Endothelial cell of umbilical vein (primary cell): Measurements from ENCODE around the gene RND1. TPM values are rescaled to one million over a fixed set of nuclear protein-coding genes. Genes with fewer than 3 reads are reported as not detected.

Experiments used
- BruUV-seq: library from RNA; stranded (reverse); fragments of 400-500 nt; replicated peaks from 2 replicates; lab custom pipeline; 2021; lab: Mats Ljungman, UMichigan
- CTCF ChIA-PET: fragments of 300-600, 350-600 bp; sonication (Branson Sonifier 250); formaldehyde crosslinking; loops from one replicate; lab custom pipeline; 2021; ENCODE audit warnings: antibody characterized with exemption, inconsistent platforms; lab: Charles Lee
- POLR2A ChIA-PET: fragments of 300-600, 350-600 bp; sonication (Branson Sonifier 250); formaldehyde crosslinking; loops from one replicate; lab custom pipeline; 2021; ENCODE audit warnings: antibody characterized with exemption, inconsistent platforms; lab: Charles Lee
- DNase-seq: peaks from one replicate; pipeline ENCODE4 v3.0.0-alpha.2; 2011; ENCODE audit warnings: low read depth, low spot score
- FAIRE-seq: peaks from 2 replicates; lab custom pipeline; 2011; peaks lifted over from hg19 to GRCh38; lab: Jason Lieb, UNC
- H2AFZ ChIP-seq: 2 replicates; pipeline ENCODE4 v1.6.0; 2012; ENCODE audit warnings: low read depth, low read length, control low read depth, inconsistent platforms
- H3K27ac ChIP-seq: 2 replicates; pipeline ENCODE4 v1.5.1; 2011; ENCODE audit warnings: low read depth, mild to moderate bottlenecking, control low read depth, low read length, moderate library complexity; ENCODE audit not compliant: insufficient read depth
- H3K27me3 ChIP-seq, 2 experiments: 2 replicates each; pipeline versions ENCODE4 v1.6.0 to v1.6.1; 2011; ENCODE audit warnings: low read length in 2 of 2, mixed read lengths in 1 of 2; ENCODE audit not compliant: control insufficient read depth in 2 of 2, insufficient read depth in 2 of 2
- H3K36me3 ChIP-seq, 2 experiments: 2 replicates in 1 of 2; 3 replicates in 1 of 2; pipeline ENCODE4 v1.5.1; 2011; ENCODE audit warnings: low read length in 2 of 2, mild to moderate bottlenecking in 1 of 2, moderate library complexity in 1 of 2; ENCODE audit not compliant: control insufficient read depth in 2 of 2, insufficient read depth in 2 of 2; ENCODE audit errors: extremely low read depth in 1 of 2
- H3K4me1 ChIP-seq: 3 replicates; pipeline ENCODE4 v1.5.1; 2011; ENCODE audit warnings: mild to moderate bottlenecking, low read length; ENCODE audit not compliant: control insufficient read depth, insufficient read depth; ENCODE audit errors: extremely low read depth
- H3K4me2 ChIP-seq: 2 replicates; pipeline ENCODE4 v1.6.1; 2011; ENCODE audit warnings: low read length, control low read depth, mixed read lengths; ENCODE audit not compliant: insufficient read depth
- H3K4me3 ChIP-seq, 3 experiments: fragments of 200-600 bp in 1 of 3; sonication (generic), shearing (Covaris generic) in 1 of 3; replicated peaks in 1 of 3; 2 replicates each; pipeline ENCODE4 v1.5.1; 2011 to 2016; ENCODE audit warnings: control low read depth in 3 of 3, low read length in 3 of 3, mild to moderate bottlenecking in 2 of 3, inconsistent platforms in 1 of 3, low read depth in 1 of 3, moderate library complexity in 1 of 3; ENCODE audit not compliant: insufficient read depth in 1 of 3
- H3K79me2 ChIP-seq: 2 replicates; pipeline ENCODE4 v1.6.0; 2012; ENCODE audit warnings: low read length, inconsistent platforms; ENCODE audit not compliant: control insufficient read depth, insufficient read depth
- H3K9ac ChIP-seq: replicated peaks from 2 replicates; pipeline ENCODE3; 2011; ENCODE audit warnings: low read length, control low read depth; ENCODE audit not compliant: insufficient read depth; ENCODE audit errors: extremely low read depth
- H3K9me1 ChIP-seq: replicated peaks from 3 replicates; pipeline ENCODE4 v1.6.0; 2011; ENCODE audit warnings: mild to moderate bottlenecking, low read length; ENCODE audit not compliant: control insufficient read depth, insufficient read depth; ENCODE audit errors: extremely low read depth
- H3K9me3 ChIP-seq: replicated peaks from 2 replicates; pipeline ENCODE4 v1.5.1; 2012; ENCODE audit warnings: low read length, inconsistent platforms; ENCODE audit not compliant: control insufficient read depth, insufficient read depth
- H4K20me1 ChIP-seq: replicated peaks from 2 replicates; pipeline ENCODE3; 2011; ENCODE audit warnings: mild to moderate bottlenecking, low read length; ENCODE audit not compliant: control insufficient read depth, insufficient read depth; ENCODE audit errors: extremely low read depth
- GATA2 ChIP-seq: IDR thresholded peaks from 2 replicates; pipeline ENCODE4 v1.7.0; 2011; ENCODE audit warnings: low read depth, mild to moderate bottlenecking, moderate library complexity, mixed read lengths, low read length; ENCODE audit not compliant: insufficient read length, insufficient read depth
- POLR2A ChIP-seq: IDR thresholded peaks from 2 replicates; pipeline ENCODE4 v1.6.1; 2012; ENCODE audit warnings: low read depth, mild to moderate bottlenecking, control low read depth, low read length
- POLR2AphosphoS5 ChIP-seq: IDR thresholded peaks from 2 replicates; pipeline ENCODE4 v1.6.1; 2012; ENCODE audit warnings: low read depth, mild to moderate bottlenecking, control low read depth, low read length, moderate library complexity; ENCODE audit not compliant: insufficient read depth
- dilution Hi-C: fragments of 300-500 bp; cut with MboI; formaldehyde crosslinking; loops from one replicate; pipeline ENCODE4 v1.15.0; 2019; ENCODE audit warnings: low sequenced_read_pairs; ENCODE audit not compliant: extremely low pct_ligation_motif_present
- intact Hi-C: fragments of 100-400 bp; cut with micrococcal nuclease; formaldehyde crosslinking; loops from one replicate; pipeline ENCODE4 v1.10.0; 2022
- polyA plus RNA-seq, 4 experiments: library from polyadenylated mRNA; depleted of rRNA in 3 of 4; stranded (reverse) in 3 of 4; unstranded in 1 of 4; fragments of >200 nt; gene quantifications; 2 replicates each; pipeline versions ENCODE4 v1.2.1 to v1.2.3, GENCODE V29; 2011 to 2012; ENCODE audit warnings: missing spikeins in 1 of 4
- total RNA-seq: library from RNA; stranded (reverse); gene quantifications from 2 replicates; pipeline ENCODE4 v1.2.3, GENCODE V29; 2021
- TF ChIP-seq, protein P1 (sequence below): IDR thresholded peaks from 2 replicates; pipeline ENCODE4 v1.6.1; 2011; ENCODE audit not compliant: insufficient read depth, insufficient read length

The RND1 gene
- total and polyA plus RNA-seq, 2 donors (not counting 3 experiments of a cell fraction or from before 2014, with no cell fraction given): 4.0 to 9.9 TPM

DNA sequence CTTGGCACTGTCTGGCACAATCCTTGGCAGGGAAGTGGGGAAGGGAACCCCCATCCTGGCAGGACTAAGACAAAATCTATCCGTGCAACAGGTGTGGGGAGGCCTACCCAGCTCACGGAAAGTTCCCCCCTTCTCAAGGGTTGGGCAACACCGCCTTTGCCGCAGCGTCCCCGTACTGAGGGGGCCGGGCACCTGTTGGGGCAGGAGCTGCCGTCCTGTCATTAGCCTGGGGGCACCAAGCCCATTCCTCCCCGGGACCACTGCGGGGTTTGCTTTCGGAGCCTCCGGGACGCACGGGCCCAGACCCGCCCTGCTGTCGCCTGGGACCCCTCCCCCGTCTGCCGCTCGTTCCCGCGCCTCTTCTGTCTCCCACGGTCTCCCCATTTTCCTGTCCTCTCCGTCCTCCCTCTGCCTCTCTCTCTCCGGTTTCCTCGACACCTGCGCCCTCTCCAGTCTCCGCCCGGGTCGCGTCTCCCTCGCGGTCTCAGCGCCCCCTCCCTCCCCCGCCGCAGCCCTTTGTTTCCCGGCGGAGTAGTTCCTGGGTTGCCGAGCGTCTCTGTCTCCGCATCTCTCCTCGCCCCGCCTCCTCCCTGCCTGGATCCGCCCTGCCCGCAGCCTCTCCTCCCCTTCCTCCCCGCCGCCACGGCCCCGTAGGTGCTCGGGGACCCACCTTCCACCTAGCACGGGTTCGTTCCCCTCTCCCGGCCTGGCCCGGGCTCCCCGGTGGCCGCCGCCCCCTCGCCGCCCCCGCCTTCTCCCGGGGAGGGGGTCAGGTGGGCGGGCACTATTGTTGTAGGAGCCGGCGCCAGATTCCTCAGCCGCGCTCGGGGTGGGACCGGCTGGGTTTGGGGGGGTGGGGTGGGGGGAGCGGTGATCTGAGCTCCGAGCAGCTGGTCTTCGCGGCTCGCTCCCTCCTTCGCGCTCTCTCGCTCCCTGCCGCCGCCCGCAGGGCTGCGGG, 47.5 kb downstream of the RND1 start, which contains the start of gene CACNB3:
Gene CACNB3 (plus strand): TSS at position 624 of the 958 bp plus-strand sequence. CDS start 434 bp downstream, outside the sequence.
- Histone ChIP-seq H3K4me2 (peak within 1 kb of the TSS; percentile 49), H3K9ac (peak within 1 kb of the TSS; percentile 44), H3K27ac (no peak within 1 kb of the TSS), H3K36me3 (no peaks in the 10 kb centered on the region), H3K4me3 (peak within 1 kb of the TSS; percentile 49 to 77 (median 58)), H3K79me2 (no peaks in the 10 kb centered on the region), H3K9me3 (no peaks in the 10 kb centered on the region), H4K20me1 (no peaks in the 10 kb centered on the region), H3K27me3 (no peaks in the 10 kb centered on the region), H2AFZ (peak within 1 kb of the TSS; percentile 67), H3K4me1 (peaks cover 20% of the 10 kb centered on the region), H3K9me1 (no peaks in the 10 kb centered on the region)
- POLR2A ChIA-PET: no interaction called here
- DNase-seq: peak; percentile 68
- intact Hi-C loops: no loop called here
- dilution Hi-C loops: no loop called here
- peak; percentile 82 for FAIRE-seq
- TF ChIP-seq POLR2AphosphoS5: peak; percentile 47
- TF ChIP-seq POLR2A: peak; percentile 67
- TF ChIP-seq GATA2: no peak
- CTCF ChIA-PET: no interaction called here
- BruUV-seq: no TSS peak

DNA sequence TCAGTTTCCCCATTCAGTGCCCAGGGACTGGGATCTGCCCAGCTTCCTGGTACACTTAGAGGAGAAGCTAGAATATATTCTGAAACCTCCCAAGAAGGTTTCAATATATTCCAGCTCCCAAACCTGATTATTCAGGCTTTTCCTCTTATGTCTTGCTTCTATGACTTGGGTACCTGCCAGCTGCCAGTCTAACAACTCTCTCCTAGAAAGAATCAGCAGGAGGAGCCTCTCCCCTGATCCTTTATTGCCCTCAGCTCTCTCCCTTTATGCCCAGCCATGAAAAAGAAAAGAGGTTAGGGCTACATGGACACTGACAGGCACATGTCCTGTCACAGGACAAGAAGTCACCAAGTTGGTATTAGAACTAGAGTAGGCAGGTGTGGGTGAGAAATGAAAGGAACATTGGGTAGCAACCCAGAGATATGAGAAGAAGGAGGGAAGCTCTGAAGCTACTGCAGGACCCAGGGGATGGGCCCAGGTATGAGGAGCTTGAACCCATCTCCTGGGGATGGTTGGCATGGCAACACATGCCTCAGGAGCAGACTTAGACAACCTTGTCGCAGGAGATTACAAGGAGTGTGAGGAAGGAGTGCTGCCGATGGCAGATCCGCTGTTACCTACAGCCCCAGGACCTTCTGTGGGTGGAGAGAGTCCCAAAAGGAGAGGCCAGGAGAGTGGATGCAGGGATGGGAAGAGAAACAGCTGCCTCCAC, 49.4 kb downstream of the RND1 start:
- CTCF ChIA-PET: interaction anchor here (0.9 to 2.4 kb wide), 9 partner anchors 10 to 172 kb away, joined by 3 to 30 read pairs (median 5); no protein-coding TSS in a partner anchor
- H3K9me1 ChIP-seq: no peaks in the 10 kb centered on the region
- TF ChIP-seq, protein P1, sequence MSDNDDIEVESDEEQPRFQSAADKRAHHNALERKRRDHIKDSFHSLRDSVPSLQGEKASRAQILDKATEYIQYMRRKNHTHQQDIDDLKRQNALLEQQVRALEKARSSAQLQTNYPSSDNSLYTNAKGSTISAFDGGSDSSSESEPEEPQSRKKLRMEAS: no peak
- H3K79me2 ChIP-seq: no peaks in the 10 kb centered on the region
- intact Hi-C loops: no loop called here
- peaks cover 20% of the 10 kb centered on the region for H3K4me1 ChIP-seq
- no peaks in the 10 kb centered on the region for H3K27me3 ChIP-seq
- DNase-seq: no peak
- dilution Hi-C loops: no loop called here
- H3K9me3 ChIP-seq: no peaks in the 10 kb centered on the region
- H3K36me3 ChIP-seq: no peaks in the 10 kb centered on the region
- no peak overlapping the region for H2AFZ ChIP-seq
- no TSS peak for BruUV-seq
- FAIRE-seq: no peak
- peak overlapping the region; percentile 68 for H3K4me2 ChIP-seq
- POLR2A ChIA-PET: no interaction called here
- H3K9ac ChIP-seq: no peak overlapping the region
- H3K27ac ChIP-seq: no peak overlapping the region
- H4K20me1 ChIP-seq: no peaks in the 10 kb centered on the region
- peak overlapping the region in 1 of 3 experiments; percentile 50 for H3K4me3 ChIP-seq
